ENCODE measurements around the gene CNTNAP2.
"Not testable (repeated sequence)": the region's sequence is repeated elsewhere in the genome, so short reads cannot be mapped to it uniquely, and the experiment has no call there.

CNTNAP2 gene

GRCh38 chr7:148437043-148437442 lies 2320.4 kb downstream of the CNTNAP2 start:
- TF ChIP-seq CTCF (IDR thresholded peaks at IDR 0.05; ENCODE audit: low read depth, low read length): no peak
- H3K4me3 ChIP-seq (ENCODE audit: low read depth, low read length): no peak overlapping the region
- DNase-seq (ENCODE audit: low read depth, low spot score): no peak
- in situ Hi-C loops (cut with HindIII; ENCODE audit: low sequenced_read_pairs): no loop called here

GRCh38 chr7:148442141-148442655 lies 2325.6 kb downstream of the CNTNAP2 start:
- no peak for DNase-seq (ENCODE audit: low read depth, low spot score)
- no peak for TF ChIP-seq CTCF (IDR thresholded peaks at IDR 0.05; ENCODE audit: low read depth, low read length)
- H3K4me3 ChIP-seq (ENCODE audit: low read depth, low read length): no peak overlapping the region
- in situ Hi-C loops (cut with HindIII; ENCODE audit: low sequenced_read_pairs): no loop called here

GRCh38 chr7:148442933-148443332 lies 2326.3 kb downstream of the CNTNAP2 start:
- in situ Hi-C loops (cut with HindIII; ENCODE audit: low sequenced_read_pairs): no loop called here
- no peak overlapping the region for H3K4me3 ChIP-seq (ENCODE audit: low read depth, low read length)
- no peak for TF ChIP-seq CTCF (IDR thresholded peaks at IDR 0.05; ENCODE audit: low read depth, low read length)
- DNase-seq (ENCODE audit: low read depth, low spot score): no peak

- H3K4me3 ChIP-seq (ENCODE audit: low read depth, low read length): no peak overlapping the region
- no peak for DNase-seq (ENCODE audit: low read depth, low spot score)
- no peak for TF ChIP-seq CTCF (IDR thresholded peaks at IDR 0.05; ENCODE audit: low read depth, low read length)
- in situ Hi-C loops (cut with HindIII; ENCODE audit: low sequenced_read_pairs): no loop called here
Measured at GRCh38 chr7:148445260-148446044, 2328.9 kb downstream of the CNTNAP2 start.

- no peak for DNase-seq (ENCODE audit: low read depth, low spot score)
- H3K4me3 ChIP-seq (ENCODE audit: low read depth, low read length): no peak overlapping the region
- in situ Hi-C loops (cut with HindIII; ENCODE audit: low sequenced_read_pairs): no loop called here
- no peak for TF ChIP-seq CTCF (IDR thresholded peaks at IDR 0.05; ENCODE audit: low read depth, low read length)
Measured at GRCh38 chr7:148447221-148447849, 2330.7 kb downstream of the CNTNAP2 start.

GRCh38 chr7:148451526-148451925 lies 2334.9 kb downstream of the CNTNAP2 start:
- DNase-seq (ENCODE audit: low read depth, low spot score); H3K4me3 ChIP-seq (ENCODE audit: low read depth, low read length); in situ Hi-C loops (cut with HindIII; ENCODE audit: low sequenced_read_pairs): not testable (repeated sequence)

GRCh38 chr7:148456351-148456750 lies 2339.8 kb downstream of the CNTNAP2 start:
- DNase-seq (ENCODE audit: low read depth, low spot score): no peak
- no peak overlapping the region for H3K4me3 ChIP-seq (ENCODE audit: low read depth, low read length)
- TF ChIP-seq CTCF (IDR thresholded peaks at IDR 0.05; ENCODE audit: low read depth, low read length): no peak
- in situ Hi-C loops (cut with HindIII; ENCODE audit: low sequenced_read_pairs): no loop called here

Data from astrocyte of the spinal cord (primary cell).